Suprapubic skin (tissue), 4 donors: ENCODE results near the gene TMEM132D. TPM values are rescaled to one million over a fixed set of nuclear protein-coding genes. Genes with fewer than 3 reads are reported as not detected.
"Not testable (repeated sequence)": the region's sequence is repeated elsewhere in the genome, so short reads cannot be mapped to it uniquely, and the experiment has no call there.

Experiments used
- DNase-seq, 2 donors: peaks; one replicate each; pipeline ENCODE4 v3.0.0-alpha.2; 2019; ENCODE audit warnings: low spot score in 2 of 2
- H3K27ac ChIP-seq: fragments of 200-600 bp; sonication (generic); one replicate; pipeline ENCODE4 v1.5.1; 2019
- H3K27me3 ChIP-seq: fragments of 200-600 bp; sonication (generic); one replicate; pipeline ENCODE4 v1.5.1; 2019
- H3K36me3 ChIP-seq: fragments of 200-600 bp; sonication (generic); one replicate; pipeline ENCODE4 v1.5.1; 2019
- H3K4me1 ChIP-seq: fragments of 200-600 bp; sonication (generic); one replicate; pipeline ENCODE4 v1.5.1; 2019
- H3K4me3 ChIP-seq: fragments of 200-600 bp; sonication (generic); one replicate; pipeline ENCODE4 v1.5.1; 2019; ENCODE audit warnings: mild to moderate bottlenecking
- H3K9me3 ChIP-seq: fragments of 200-600 bp; sonication (generic); one replicate; pipeline ENCODE4 v1.5.1; 2019
- CTCF ChIP-seq, 2 donors: fragments of 200-600 bp in 1 of 2; fragments of 450-650 bp in 1 of 2; sonication (generic) in 1 of 2; IDR thresholded peaks; one replicate each; pipeline ENCODE4 v1.5.1; 2016 to 2019; ENCODE audit warnings: antibody characterized with exemption in 2 of 2, mild to moderate bottlenecking in 1 of 2, moderate library complexity in 1 of 2
- EP300 ChIP-seq: sonication (generic); formaldehyde crosslinking; IDR thresholded peaks from one replicate; pipeline ENCODE4 v1.6.1; 2017; ENCODE audit warnings: antibody characterized with exemption
- POLR2A ChIP-seq, 2 donors: fragments of 450-650 bp; IDR thresholded peaks; one replicate each; pipeline ENCODE4 v1.6.1; 2017; ENCODE audit warnings: antibody characterized with exemption in 2 of 2, mild to moderate bottlenecking in 2 of 2, moderate library complexity in 2 of 2
- POLR2AphosphoS5 ChIP-seq, 3 donors: sonication (generic); formaldehyde crosslinking; IDR thresholded peaks; one replicate each; pipeline ENCODE4 v1.6.1; 2017; ENCODE audit warnings: antibody characterized with exemption in 3 of 3
- WGBS: methylation state at CpG from one replicate; pipeline ENCODE4 v1.1.5; 2018; 5-methylcytosine and 5-hydroxymethylcytosine counted together
- total RNA-seq, 4 donors: library from RNA; depleted of rRNA; stranded (reverse); fragments of >200 nt; gene quantifications; one replicate each; pipeline ENCODE4 v1.1.0, GENCODE V29; 2016

Gene TMEM132D
- total RNA-seq, 4 donors from 2014 or later: 0.10 to 0.64 TPM; not detected in 2

- Histone ChIP-seq H3K27me3 (no peaks in the 10 kb centered on the region), H3K4me1 (no peaks in the 10 kb centered on the region), H3K9me3 (peaks cover under 1% of the 10 kb centered on the region), H3K36me3 (no peaks in the 10 kb centered on the region), H3K27ac (no peak overlapping the region), H3K4me3 (no peak overlapping the region)
- no peak for DNase-seq
- 87% methylated on average over 19 of the region's 19 CpGs for WGBS
- TF ChIP-seq CTCF (IDR thresholded peaks at IDR 0.05): no peak
- TF ChIP-seq EP300: no peak
- TF ChIP-seq POLR2A (IDR thresholded peaks at IDR 0.05): no peak
- TF ChIP-seq POLR2AphosphoS5 (IDR thresholded peaks at IDR 0.05): no peak
These were observed 350.7 kb downstream of the TMEM132D start for GRCh38 chr12:129552996-129553750.

GRCh38 chr12:129551441-129551840, 352.4 kb downstream of the TMEM132D start:
- Histone ChIP-seq H3K9me3 (peaks cover 4% of the 10 kb centered on the region), H3K36me3 (no peaks in the 10 kb centered on the region), H3K4me3 (no peak overlapping the region), H3K4me1 (no peaks in the 10 kb centered on the region), H3K27me3 (no peaks in the 10 kb centered on the region), H3K27ac (no peak overlapping the region)
- no peak for DNase-seq
- no peak for TF ChIP-seq POLR2AphosphoS5 (IDR thresholded peaks at IDR 0.05)
- TF ChIP-seq POLR2A (IDR thresholded peaks at IDR 0.05): no peak
- no peak for TF ChIP-seq CTCF (IDR thresholded peaks at IDR 0.05)
- TF ChIP-seq EP300: no peak
- 83% methylated on average over 3 of the region's 3 CpGs for WGBS

GRCh38 chr12:129550353-129550752, 353.5 kb downstream of the TMEM132D start:
- no peaks in the 10 kb centered on the region for H3K36me3 ChIP-seq
- H3K4me3 ChIP-seq: no peak overlapping the region
- H3K9me3 ChIP-seq: peaks cover 4% of the 10 kb centered on the region
- 72% methylated on average over 3 of the region's 3 CpGs for WGBS
- TF ChIP-seq EP300 (no peak), POLR2A (IDR thresholded peaks at IDR 0.05) (no peak), CTCF (IDR thresholded peaks at IDR 0.05) (no peak), POLR2AphosphoS5 (IDR thresholded peaks at IDR 0.05) (no peak)
- no peaks in the 10 kb centered on the region for H3K27me3 ChIP-seq
- no peak overlapping the region for H3K27ac ChIP-seq
- H3K4me1 ChIP-seq: no peaks in the 10 kb centered on the region
- DNase-seq: no peak

- Histone ChIP-seq H3K36me3 (no peaks in the 10 kb centered on the region), H3K9me3 (peaks cover 4% of the 10 kb centered on the region)
These were observed 354.2 kb downstream of the TMEM132D start for GRCh38 chr12:129549656-129550055.

GRCh38 chr12:129549020-129549419, 354.8 kb downstream of the TMEM132D start:
- H3K4me1 ChIP-seq, DNase-seq, H3K9me3 ChIP-seq, H3K4me3 ChIP-seq, H3K36me3 ChIP-seq, H3K27ac ChIP-seq, H3K27me3 ChIP-seq: not testable (repeated sequence)
- 52% methylated on average over 2 of the region's 2 CpGs for WGBS

More at GRCh38 chr12:129549656-129550055, 354.2 kb downstream of the TMEM132D start:
- Histone ChIP-seq H3K4me1 (no peaks in the 10 kb centered on the region), H3K4me3 (no peak overlapping the region), H3K27ac (no peak overlapping the region), H3K27me3 (no peaks in the 10 kb centered on the region)
- TF ChIP-seq POLR2AphosphoS5 (IDR thresholded peaks at IDR 0.05) (no peak), POLR2A (IDR thresholded peaks at IDR 0.05) (no peak)
- no peak for DNase-seq
- WGBS: 77% methylated on average over 5 of the region's 5 CpGs

GRCh38 chr12:129544716-129545115, 359.1 kb downstream of the TMEM132D start:
- TF ChIP-seq POLR2AphosphoS5 (IDR thresholded peaks at IDR 0.05) (no peak), POLR2A (IDR thresholded peaks at IDR 0.05) (no peak), EP300 (no peak), CTCF (IDR thresholded peaks at IDR 0.05) (no peak)
- Histone ChIP-seq H3K36me3 (no peaks in the 10 kb centered on the region), H3K4me1 (no peaks in the 10 kb centered on the region), H3K27me3 (no peaks in the 10 kb centered on the region), H3K27ac (no peak overlapping the region), H3K4me3 (no peak overlapping the region), H3K9me3 (peaks cover 4% of the 10 kb centered on the region)
- WGBS: 93% methylated on average over 6 of the region's 6 CpGs
- DNase-seq: no peak
